WTC11 (cell line): Measurements from ENCODE around the gene APCDD1. TPM values are rescaled to one million over a fixed set of nuclear protein-coding genes. Genes with fewer than 3 reads are reported as not detected.

Experiments used
- ATAC-seq: fragments of 200-7000 bp; cut with Tn5 transposase; 2 replicates; pipeline ENCODE4 v1.10.0; 2021; ENCODE audit warnings: mild to moderate bottlenecking, moderate library complexity
- CTCF ChIA-PET: fragments of 300-600 bp; sonication (Branson Sonifier 250); formaldehyde crosslinking; loops from one replicate; lab custom pipeline; 2021; ENCODE audit warnings: antibody characterized with exemption; lab: Charles Lee
- POLR2A ChIA-PET: fragments of 350-600 bp; sonication (Branson Sonifier 250); formaldehyde crosslinking; loops from one replicate; lab custom pipeline; 2021; ENCODE audit warnings: antibody characterized with exemption; lab: Charles Lee
- DNase-seq: peaks from one replicate; pipeline ENCODE4 v3.0.0; 2021; ENCODE audit warnings: low spot score
- H3K27ac Mint-ChIP-seq: 2 replicates; pipeline ENCODE4 v1.8.0; 2021; ENCODE audit warnings: mixed read lengths
- H3K27me3 Mint-ChIP-seq: 2 replicates; pipeline ENCODE4 v1.8.0; 2021; ENCODE audit warnings: low read depth, mild to moderate bottlenecking, moderate library complexity, mixed read lengths
- H3K36me3 Mint-ChIP-seq: 2 replicates; pipeline ENCODE4 v1.8.0; 2021; ENCODE audit warnings: mixed read lengths
- H3K4me1 Mint-ChIP-seq: 2 replicates; pipeline ENCODE4 v1.8.0; 2022; ENCODE audit warnings: mixed read lengths
- H3K4me3 Mint-ChIP-seq: 2 replicates; pipeline ENCODE4 v1.8.0; 2021; ENCODE audit warnings: mild to moderate bottlenecking, moderate library complexity, mixed read lengths
- H3K9me3 Mint-ChIP-seq: 2 replicates; pipeline ENCODE4 v1.8.0; 2021; ENCODE audit warnings: mixed read lengths
- CREM ChIP-seq: sonication (generic); formaldehyde crosslinking; IDR thresholded peaks from 2 replicates; pipeline ENCODE4 v1.8.1; 2022; ENCODE audit warnings: mild to moderate bottlenecking, missing genetic modification reagents, moderate library complexity
- FOXK1 ChIP-seq: sonication (generic); formaldehyde crosslinking; IDR thresholded peaks from 2 replicates; pipeline ENCODE4 v1.8.0; 2022; ENCODE audit warnings: mild to moderate bottlenecking, moderate library complexity, missing genetic modification reagents
- SMAD3 ChIP-seq: sonication (generic); formaldehyde crosslinking; IDR thresholded peaks from 2 replicates; pipeline ENCODE4 v1.8.0; 2022; ENCODE audit warnings: missing genetic modification reagents, mild to moderate bottlenecking, borderline replicate concordance
- ZNF671 ChIP-seq: fragments of 250-450 bp; sonication (Bioruptor Pico); IDR thresholded peaks from 2 replicates; pipeline ENCODE4 v1.8.0; 2021; ENCODE audit warnings: mild to moderate bottlenecking
- total RNA-seq: library from RNA; stranded (reverse); gene quantifications from 3 replicates; pipeline ENCODE4 v1.2.3, GENCODE V29; 2021
- TF ChIP-seq, protein P1 (sequence below): fragments of 250-450 bp; sonication (Bioruptor Pico); IDR thresholded peaks from 2 replicates; pipeline ENCODE4 v1.9.0; 2021; ENCODE audit warnings: moderate library complexity, mild to moderate bottlenecking, inconsistent platforms, borderline replicate concordance
- TF ChIP-seq, protein P2 (sequence below): fragments of 250-450 bp; sonication (Bioruptor Pico); IDR thresholded peaks from 2 replicates; pipeline ENCODE4 v1.8.0; 2021; ENCODE audit warnings: mild to moderate bottlenecking
- TF ChIP-seq, protein P3 (sequence below): sonication (generic); formaldehyde crosslinking; IDR thresholded peaks from 2 replicates; pipeline ENCODE4 v1.8.1; 2022; ENCODE audit warnings: missing genetic modification reagents, borderline replicate concordance
- TF ChIP-seq, protein P4 (sequence below): sonication (generic); formaldehyde crosslinking; IDR thresholded peaks from 2 replicates; pipeline ENCODE4 v1.8.0; 2022; ENCODE audit warnings: missing genetic modification reagents
- TF ChIP-seq, protein P5 (sequence below): sonication (generic); formaldehyde crosslinking; IDR thresholded peaks from 2 replicates; pipeline ENCODE4 v1.8.1; 2023; ENCODE audit warnings: mild to moderate bottlenecking, moderate library complexity, missing genetic modification reagents
- TF ChIP-seq, protein P6 (sequence below): sonication (generic); formaldehyde crosslinking; conservative IDR thresholded peaks from 2 replicates; pipeline ENCODE4 v1.8.1; 2023; ENCODE audit warnings: mild to moderate bottlenecking, low read depth, missing genetic modification reagents, moderate library complexity
- TF ChIP-seq, protein P7 (sequence below): sonication (generic); formaldehyde crosslinking; conservative IDR thresholded peaks from 2 replicates; pipeline ENCODE4 v1.8.1; 2022; ENCODE audit warnings: mild to moderate bottlenecking, missing genetic modification reagents
- TF ChIP-seq, protein P8 (sequence below): sonication (generic); formaldehyde crosslinking; IDR thresholded peaks from 2 replicates; pipeline ENCODE4 v1.8.0; 2022; ENCODE audit warnings: mild to moderate bottlenecking, missing genetic modification reagents
- TF ChIP-seq, protein P9 (sequence below): fragments of 250-450 bp; sonication (Bioruptor Pico); conservative IDR thresholded peaks from 2 replicates; pipeline ENCODE4 v1.9.0; 2021; ENCODE audit warnings: mild to moderate bottlenecking
- TF ChIP-seq, protein P10 (sequence below): sonication (generic); formaldehyde crosslinking; IDR thresholded peaks from 2 replicates; pipeline ENCODE4 v1.8.0; 2022; ENCODE audit warnings: mild to moderate bottlenecking, missing genetic modification reagents

APCDD1 gene
- total RNA-seq, 1 experiment from 2014 or later = 7.1 TPM

DNA sequence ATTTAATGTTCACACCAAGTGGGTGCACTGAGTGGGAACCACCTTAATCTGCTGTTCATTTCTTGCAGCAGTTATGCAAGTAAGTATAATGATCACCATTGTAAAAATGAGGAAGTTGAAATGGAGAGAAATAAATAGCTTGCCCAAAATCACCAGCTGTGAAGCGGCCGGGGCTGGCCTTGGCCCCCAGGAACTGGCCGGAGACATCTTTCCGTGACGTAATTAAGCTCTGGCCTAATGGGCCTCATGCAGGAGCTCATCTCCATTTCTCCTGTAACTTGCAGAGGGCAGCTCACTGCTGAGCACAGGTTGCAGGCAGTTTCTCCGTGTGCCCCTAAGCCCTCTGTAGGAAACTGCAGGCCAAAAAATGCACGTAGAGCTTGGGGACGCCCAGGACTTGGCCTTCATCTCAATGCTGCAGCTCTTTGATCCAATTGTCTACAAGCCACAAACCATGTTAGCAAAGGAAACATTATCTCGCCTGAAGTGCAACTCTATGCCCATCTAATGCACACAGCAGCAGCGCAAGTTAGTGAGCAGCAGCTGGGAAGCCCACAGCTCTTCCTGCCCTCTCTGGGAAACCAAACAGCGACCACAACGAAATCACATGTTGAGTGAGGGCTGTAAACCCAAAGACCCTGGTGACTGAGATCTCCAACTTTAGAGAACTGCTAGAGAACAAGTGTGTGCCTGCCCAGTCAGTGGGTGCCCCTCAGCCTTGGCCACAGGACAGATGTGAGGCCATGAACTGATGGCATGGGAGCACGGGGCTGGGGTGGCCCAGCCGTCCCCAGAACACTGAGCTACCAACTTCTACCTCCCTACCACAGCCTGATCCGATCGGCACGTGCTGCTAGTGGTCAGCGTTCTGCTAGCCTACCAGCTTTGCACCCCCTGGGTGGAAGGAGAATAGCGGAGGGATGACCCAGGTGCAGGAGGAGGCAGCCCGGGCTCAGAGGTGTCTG, 28.8 kb downstream of the APCDD1 start (continued):
- TF ChIP-seq, protein P1, sequence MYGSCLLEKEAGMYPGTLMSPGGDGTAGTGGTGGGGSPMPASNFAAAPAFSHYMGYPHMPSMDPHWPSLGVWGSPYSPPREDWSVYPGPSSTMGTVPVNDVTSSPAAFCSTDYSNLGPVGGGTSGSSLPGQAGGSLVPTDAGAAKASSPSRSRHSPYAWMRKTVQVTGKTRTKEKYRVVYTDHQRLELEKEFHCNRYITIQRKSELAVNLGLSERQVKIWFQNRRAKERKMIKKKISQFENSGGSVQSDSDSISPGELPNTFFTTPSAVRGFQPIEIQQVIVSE (CRISPR knock-in tag) = no peak
- TF ChIP-seq, protein P2, sequence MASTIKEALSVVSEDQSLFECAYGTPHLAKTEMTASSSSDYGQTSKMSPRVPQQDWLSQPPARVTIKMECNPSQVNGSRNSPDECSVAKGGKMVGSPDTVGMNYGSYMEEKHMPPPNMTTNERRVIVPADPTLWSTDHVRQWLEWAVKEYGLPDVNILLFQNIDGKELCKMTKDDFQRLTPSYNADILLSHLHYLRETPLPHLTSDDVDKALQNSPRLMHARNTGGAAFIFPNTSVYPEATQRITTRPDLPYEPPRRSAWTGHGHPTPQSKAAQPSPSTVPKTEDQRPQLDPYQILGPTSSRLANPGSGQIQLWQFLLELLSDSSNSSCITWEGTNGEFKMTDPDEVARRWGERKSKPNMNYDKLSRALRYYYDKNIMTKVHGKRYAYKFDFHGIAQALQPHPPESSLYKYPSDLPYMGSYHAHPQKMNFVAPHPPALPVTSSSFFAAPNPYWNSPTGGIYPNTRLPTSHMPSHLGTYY (CRISPR knock-in tag) = no peak
- TF ChIP-seq CREM (CRISPR knock-in tag) = no peak

DNA sequence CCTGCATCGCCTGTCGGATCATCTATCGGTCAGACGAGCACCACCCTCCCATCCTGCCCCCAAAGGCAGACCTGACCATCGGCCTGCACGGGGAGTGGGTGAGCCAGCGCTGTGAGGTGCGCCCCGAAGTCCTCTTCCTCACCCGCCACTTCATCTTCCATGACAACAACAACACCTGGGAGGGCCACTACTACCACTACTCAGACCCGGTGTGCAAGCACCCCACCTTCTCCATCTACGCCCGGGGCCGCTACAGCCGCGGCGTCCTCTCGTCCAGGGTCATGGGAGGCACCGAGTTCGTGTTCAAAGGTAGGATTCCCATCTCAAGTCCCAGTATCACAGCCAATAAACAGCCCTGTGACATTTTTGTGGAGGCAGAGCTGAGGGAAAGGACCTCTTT, 31.0 kb downstream of the APCDD1 start:
- Mint-ChIP-seq H3K4me3 (no peak overlapping the region), H3K4me1 (peaks cover 29% of the 10 kb centered on the region), H3K9me3 (no peaks in the 10 kb centered on the region), H3K27ac (no peak overlapping the region), H3K36me3 (peaks cover 6% of the 10 kb centered on the region), H3K27me3 (peaks cover 33% of the 10 kb centered on the region)
- ATAC-seq (no peak), DNase-seq (no peak)
- ChIA-PET POLR2A (no interaction called here), CTCF (interaction anchor here (0.6 kb wide), 1 partner anchor 10 kb away, joined by 3 read pairs; no protein-coding TSS in a partner anchor)
- TF ChIP-seq, protein P3, sequence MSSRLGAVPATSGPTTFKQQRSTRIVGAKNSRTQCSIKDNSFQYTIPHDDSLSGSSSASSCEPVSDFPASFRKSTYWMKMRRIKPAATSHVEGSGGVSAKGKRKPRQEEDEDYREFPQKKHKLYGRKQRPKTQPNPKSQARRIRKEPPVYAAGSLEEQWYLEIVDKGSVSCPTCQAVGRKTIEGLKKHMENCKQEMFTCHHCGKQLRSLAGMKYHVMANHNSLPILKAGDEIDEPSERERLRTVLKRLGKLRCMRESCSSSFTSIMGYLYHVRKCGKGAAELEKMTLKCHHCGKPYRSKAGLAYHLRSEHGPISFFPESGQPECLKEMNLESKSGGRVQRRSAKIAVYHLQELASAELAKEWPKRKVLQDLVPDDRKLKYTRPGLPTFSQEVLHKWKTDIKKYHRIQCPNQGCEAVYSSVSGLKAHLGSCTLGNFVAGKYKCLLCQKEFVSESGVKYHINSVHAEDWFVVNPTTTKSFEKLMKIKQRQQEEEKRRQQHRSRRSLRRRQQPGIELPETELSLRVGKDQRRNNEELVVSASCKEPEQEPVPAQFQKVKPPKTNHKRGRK (CRISPR knock-in tag) = no peak
- TF ChIP-seq, protein P4, sequence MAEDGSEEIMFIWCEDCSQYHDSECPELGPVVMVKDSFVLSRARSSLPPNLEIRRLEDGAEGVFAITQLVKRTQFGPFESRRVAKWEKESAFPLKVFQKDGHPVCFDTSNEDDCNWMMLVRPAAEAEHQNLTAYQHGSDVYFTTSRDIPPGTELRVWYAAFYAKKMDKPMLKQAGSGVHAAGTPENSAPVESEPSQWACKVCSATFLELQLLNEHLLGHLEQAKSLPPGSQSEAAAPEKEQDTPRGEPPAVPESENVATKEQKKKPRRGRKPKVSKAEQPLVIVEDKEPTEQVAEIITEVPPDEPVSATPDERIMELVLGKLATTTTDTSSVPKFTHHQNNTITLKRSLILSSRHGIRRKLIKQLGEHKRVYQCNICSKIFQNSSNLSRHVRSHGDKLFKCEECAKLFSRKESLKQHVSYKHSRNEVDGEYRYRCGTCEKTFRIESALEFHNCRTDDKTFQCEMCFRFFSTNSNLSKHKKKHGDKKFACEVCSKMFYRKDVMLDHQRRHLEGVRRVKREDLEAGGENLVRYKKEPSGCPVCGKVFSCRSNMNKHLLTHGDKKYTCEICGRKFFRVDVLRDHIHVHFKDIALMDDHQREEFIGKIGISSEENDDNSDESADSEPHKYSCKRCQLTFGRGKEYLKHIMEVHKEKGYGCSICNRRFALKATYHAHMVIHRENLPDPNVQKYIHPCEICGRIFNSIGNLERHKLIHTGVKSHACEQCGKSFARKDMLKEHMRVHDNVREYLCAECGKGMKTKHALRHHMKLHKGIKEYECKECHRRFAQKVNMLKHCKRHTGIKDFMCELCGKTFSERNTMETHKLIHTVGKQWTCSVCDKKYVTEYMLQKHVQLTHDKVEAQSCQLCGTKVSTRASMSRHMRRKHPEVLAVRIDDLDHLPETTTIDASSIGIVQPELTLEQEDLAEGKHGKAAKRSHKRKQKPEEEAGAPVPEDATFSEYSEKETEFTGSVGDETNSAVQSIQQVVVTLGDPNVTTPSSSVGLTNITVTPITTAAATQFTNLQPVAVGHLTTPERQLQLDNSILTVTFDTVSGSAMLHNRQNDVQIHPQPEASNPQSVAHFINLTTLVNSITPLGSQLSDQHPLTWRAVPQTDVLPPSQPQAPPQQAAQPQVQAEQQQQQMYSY (CRISPR knock-in tag) = no peak
- TF ChIP-seq, protein P5, sequence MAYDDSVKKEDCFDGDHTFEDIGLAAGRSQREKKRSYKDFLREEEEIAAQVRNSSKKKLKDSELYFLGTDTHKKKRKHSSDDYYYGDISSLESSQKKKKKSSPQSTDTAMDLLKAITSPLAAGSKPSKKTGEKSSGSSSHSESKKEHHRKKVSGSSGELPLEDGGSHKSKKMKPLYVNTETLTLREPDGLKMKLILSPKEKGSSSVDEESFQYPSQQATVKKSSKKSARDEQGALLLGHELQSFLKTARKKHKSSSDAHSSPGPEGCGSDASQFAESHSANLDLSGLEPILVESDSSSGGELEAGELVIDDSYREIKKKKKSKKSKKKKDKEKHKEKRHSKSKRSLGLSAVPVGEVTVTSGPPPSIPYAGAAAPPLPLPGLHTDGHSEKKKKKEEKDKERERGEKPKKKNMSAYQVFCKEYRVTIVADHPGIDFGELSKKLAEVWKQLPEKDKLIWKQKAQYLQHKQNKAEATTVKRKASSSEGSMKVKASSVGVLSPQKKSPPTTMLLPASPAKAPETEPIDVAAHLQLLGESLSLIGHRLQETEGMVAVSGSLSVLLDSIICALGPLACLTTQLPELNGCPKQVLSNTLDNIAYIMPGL (CRISPR knock-in tag) = no peak
- TF ChIP-seq, protein P6, sequence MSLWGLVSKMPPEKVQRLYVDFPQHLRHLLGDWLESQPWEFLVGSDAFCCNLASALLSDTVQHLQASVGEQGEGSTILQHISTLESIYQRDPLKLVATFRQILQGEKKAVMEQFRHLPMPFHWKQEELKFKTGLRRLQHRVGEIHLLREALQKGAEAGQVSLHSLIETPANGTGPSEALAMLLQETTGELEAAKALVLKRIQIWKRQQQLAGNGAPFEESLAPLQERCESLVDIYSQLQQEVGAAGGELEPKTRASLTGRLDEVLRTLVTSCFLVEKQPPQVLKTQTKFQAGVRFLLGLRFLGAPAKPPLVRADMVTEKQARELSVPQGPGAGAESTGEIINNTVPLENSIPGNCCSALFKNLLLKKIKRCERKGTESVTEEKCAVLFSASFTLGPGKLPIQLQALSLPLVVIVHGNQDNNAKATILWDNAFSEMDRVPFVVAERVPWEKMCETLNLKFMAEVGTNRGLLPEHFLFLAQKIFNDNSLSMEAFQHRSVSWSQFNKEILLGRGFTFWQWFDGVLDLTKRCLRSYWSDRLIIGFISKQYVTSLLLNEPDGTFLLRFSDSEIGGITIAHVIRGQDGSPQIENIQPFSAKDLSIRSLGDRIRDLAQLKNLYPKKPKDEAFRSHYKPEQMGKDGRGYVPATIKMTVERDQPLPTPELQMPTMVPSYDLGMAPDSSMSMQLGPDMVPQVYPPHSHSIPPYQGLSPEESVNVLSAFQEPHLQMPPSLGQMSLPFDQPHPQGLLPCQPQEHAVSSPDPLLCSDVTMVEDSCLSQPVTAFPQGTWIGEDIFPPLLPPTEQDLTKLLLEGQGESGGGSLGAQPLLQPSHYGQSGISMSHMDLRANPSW (CRISPR knock-in tag) = no peak
- TF ChIP-seq FOXK1 (CRISPR knock-in tag) (no peak), ZNF671 (no peak), CREM (CRISPR knock-in tag) (no peak), SMAD3 (CRISPR knock-in tag) (no peak)
- TF ChIP-seq, protein P7, sequence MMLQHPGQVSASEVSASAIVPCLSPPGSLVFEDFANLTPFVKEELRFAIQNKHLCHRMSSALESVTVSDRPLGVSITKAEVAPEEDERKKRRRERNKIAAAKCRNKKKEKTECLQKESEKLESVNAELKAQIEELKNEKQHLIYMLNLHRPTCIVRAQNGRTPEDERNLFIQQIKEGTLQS = no peak
- TF ChIP-seq, protein P8, sequence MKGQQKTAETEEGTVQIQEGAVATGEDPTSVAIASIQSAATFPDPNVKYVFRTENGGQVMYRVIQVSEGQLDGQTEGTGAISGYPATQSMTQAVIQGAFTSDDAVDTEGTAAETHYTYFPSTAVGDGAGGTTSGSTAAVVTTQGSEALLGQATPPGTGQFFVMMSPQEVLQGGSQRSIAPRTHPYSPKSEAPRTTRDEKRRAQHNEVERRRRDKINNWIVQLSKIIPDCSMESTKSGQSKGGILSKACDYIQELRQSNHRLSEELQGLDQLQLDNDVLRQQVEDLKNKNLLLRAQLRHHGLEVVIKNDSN = no peak
- TF ChIP-seq, protein P9, sequence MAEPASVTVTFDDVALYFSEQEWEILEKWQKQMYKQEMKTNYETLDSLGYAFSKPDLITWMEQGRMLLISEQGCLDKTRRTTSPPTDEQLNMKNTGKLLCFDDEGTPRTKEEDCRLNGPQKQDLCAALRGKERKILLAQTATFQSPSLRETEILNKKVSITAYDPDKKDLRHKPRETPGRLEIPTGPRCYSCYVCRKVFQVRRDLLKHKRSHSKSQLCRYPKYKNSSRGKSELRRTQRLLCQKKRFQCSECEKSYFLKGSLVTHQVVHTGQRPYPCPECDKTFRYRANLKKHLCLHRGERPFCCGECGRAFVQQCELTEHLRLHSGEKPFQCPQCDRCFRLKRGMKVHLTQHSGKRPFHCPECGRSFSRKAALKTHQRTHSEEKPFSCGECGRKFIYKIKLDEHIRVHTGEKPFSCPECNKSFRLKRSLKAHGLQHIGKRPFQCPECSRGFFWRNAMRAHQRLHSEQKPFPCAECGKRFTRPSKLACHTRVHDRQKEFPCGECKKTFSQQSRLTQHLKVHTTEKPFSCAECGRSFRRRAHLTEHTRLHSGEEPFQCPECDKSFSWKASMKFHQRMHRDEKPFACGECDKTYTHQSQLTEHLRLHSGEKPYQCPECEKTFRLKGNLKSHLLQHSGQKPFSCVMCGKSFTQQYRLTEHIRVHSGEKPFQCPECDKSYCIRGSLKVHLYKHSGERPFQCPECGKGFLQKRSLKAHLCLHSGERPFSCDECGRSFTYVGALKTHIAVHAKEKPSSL (CRISPR knock-in tag) = no peak
- TF ChIP-seq, protein P10, sequence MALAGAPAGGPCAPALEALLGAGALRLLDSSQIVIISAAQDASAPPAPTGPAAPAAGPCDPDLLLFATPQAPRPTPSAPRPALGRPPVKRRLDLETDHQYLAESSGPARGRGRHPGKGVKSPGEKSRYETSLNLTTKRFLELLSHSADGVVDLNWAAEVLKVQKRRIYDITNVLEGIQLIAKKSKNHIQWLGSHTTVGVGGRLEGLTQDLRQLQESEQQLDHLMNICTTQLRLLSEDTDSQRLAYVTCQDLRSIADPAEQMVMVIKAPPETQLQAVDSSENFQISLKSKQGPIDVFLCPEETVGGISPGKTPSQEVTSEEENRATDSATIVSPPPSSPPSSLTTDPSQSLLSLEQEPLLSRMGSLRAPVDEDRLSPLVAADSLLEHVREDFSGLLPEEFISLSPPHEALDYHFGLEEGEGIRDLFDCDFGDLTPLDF (CRISPR knock-in tag) = no peak
